NCI-H82 treated with DMSO at 0.1 percent for 48 hours (cell line): ENCODE measurements around the gene YES1.
"Not testable (repeated sequence)": the region's sequence is repeated elsewhere in the genome, so short reads cannot be mapped to it uniquely, and the experiment has no call there.

ENCODE experiments used
- DNase-seq: peaks from one replicate; lab custom pipeline; 2025; ENCODE audit not compliant: unreplicated experiment; lab: John Stamatoyannopoulos, UW

YES1 gene

GRCh38 chr18:730692-731091 lies 81.3 kb downstream of the YES1 start:
- DNase-seq = no peak

- DNase-seq = not testable (repeated sequence)
These were observed 81.9 kb downstream of the YES1 start for GRCh38 chr18:730120-730519.

- no peak for DNase-seq
These were observed 86.4 kb downstream of the YES1 start for GRCh38 chr18:725646-726045.

- no peak for DNase-seq
These were observed 88.4 kb downstream of the YES1 start for GRCh38 chr18:723541-724080.

- no peak for DNase-seq
These were observed 95.0 kb downstream of the YES1 start for GRCh38 chr18:717003-717402.

GRCh38 chr18:715626-716025 lies 96.4 kb downstream of the YES1 start:
- no peak for DNase-seq

- no peak for DNase-seq
These were observed 98.9 kb downstream of the YES1 start for GRCh38 chr18:713135-713490.

- no peak for DNase-seq
These were observed 99.5 kb downstream of the YES1 start, which contains the start of gene ENOSF1 for GRCh38 chr18:712401-713134. TSS of gene ENOSF1 (minus strand) at chr18:712630. CDS start at chr18:712587, 43 bp downstream.

- no peak for DNase-seq
These were observed 100.2 kb downstream of the YES1 start for GRCh38 chr18:711657-712400.

GRCh38 chr18:711310-711656 lies 100.8 kb downstream of the YES1 start:
- no peak for DNase-seq

- DNase-seq = no peak
These were observed 101.4 kb downstream of the YES1 start for GRCh38 chr18:710418-711300.

- no peak for DNase-seq
These were observed 102.3 kb downstream of the YES1 start for GRCh38 chr18:709771-710170.

GRCh38 chr18:708096-708495 lies 103.9 kb downstream of the YES1 start:
- no peak for DNase-seq

GRCh38 chr18:706405-706804 lies 105.6 kb downstream of the YES1 start:
- no peak for DNase-seq

- no peak for DNase-seq
These were observed 108.7 kb downstream of the YES1 start for GRCh38 chr18:703213-703967.

- no peak for DNase-seq
These were observed 114.2 kb downstream of the YES1 start for GRCh38 chr18:697800-698199.

GRCh38 chr18:697012-697411 lies 115.0 kb downstream of the YES1 start:
- DNase-seq = no peak

GRCh38 chr18:693466-694187 lies 118.4 kb downstream of the YES1 start:
- no peak for DNase-seq

- DNase-seq = no peak
These were observed 119.2 kb downstream of the YES1 start for GRCh38 chr18:692824-693223.

- no peak for DNase-seq
These were observed 123.7 kb downstream of the YES1 start for GRCh38 chr18:688323-688722.
